HG03064 (cell line): Measurements from ENCODE around the gene BMPR1B.

Experiments
- ATAC-seq: cut with Tn5 transposase; IDR thresholded peaks from one replicate; pipeline ENCODE4 v1.9.1; 2021; ENCODE audit warnings: low read depth; ENCODE audit not compliant: unreplicated experiment

The BMPR1B gene

DNA sequence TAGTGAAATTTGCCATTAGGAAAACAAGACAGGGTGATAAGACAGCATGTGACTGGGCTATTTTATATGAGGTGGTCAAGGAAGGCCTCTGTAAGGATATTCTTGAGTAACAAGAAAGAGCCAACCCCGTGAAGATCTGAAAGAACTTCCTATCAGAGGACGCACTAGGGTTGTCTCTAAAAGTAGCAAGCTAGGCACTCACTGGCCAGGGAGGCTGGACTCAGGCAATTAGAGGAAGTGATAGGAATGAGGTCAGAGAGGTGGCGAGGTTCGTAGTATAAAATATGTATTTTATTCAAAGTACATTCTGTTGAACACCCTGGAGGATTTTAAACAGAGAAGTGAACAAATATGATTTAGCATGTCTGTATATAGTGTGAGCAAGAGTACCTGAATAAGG is 4.6 kb downstream of the BMPR1B start:
- no peak for ATAC-seq

DNA sequence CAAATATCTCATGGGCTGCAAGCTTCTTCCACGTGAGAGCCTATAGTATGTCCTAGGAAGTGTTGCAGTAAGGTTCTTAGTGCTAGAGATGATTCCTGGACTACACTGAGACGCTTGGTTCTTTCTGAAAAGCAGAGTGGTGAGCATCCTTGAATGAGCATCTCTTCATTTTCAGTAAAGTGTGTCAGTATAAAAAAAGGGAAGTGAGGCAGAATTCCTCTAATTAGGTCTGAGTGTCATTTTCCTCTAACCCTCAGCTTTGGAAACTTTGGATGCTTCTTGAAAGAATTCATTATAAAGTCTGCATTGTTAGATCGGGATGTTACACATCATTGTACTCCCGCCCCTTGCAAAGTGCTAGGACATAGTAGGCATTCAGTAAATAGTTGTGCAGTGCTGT is 5.2 kb downstream of the BMPR1B start:
- ATAC-seq = no peak

DNA sequence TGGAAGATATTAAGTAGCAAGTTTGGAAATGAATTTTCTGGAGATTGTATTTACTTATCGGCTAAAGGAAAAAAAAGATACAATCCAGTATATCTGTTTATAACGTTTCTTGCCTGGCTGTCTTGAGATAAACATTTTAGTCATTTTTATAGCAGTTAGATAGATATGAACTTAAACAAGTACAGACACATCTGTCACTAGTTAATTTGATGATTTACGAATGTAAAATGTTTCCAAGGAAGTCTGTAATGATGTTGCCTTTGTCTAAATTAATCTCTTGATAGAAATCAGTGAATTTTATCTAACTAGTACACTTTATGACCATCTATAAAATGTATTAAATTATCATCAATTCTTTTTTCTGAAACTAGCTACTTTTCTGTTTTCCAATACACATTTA is 5.7 kb downstream of the BMPR1B start:
- no peak for ATAC-seq

DNA sequence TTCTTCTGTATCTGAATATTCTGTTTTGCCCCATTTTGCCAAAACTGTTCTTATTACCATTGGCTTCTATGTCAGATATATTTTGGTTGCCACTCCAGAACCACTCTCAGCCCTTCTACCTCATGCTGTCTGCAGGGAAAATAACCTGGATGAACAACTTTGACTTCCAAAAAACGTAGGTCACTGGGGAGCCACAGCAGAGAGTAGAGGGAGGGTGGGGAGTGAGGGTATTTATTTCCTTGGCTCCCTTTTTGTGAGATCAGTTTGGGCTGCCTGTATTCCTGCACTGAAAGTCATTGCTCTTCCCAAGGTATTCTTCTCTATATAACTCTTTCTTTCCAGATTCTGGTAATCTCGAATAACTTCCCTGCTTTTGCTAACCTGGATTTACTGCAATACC is 6.3 kb downstream of the BMPR1B start:
- no peak for ATAC-seq

DNA sequence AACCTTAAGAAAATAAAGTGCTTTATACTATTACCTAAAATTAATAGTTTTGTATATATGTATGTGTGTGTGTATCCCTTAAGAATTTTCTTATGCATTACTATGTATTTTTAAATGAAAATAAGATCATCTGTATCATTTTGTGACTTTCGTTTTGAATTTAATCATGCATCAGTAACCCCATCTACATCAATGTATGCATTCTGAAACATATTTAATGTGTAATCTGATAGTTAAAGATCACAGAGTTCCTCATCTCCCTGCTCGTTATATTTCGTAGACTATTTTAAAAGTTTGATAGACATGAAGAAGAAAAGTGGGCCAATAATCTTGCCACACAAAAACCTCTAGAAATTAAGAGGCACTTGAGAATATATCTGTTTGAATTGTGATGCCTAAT is 7.4 kb downstream of the BMPR1B start:
- ATAC-seq = no peak

DNA sequence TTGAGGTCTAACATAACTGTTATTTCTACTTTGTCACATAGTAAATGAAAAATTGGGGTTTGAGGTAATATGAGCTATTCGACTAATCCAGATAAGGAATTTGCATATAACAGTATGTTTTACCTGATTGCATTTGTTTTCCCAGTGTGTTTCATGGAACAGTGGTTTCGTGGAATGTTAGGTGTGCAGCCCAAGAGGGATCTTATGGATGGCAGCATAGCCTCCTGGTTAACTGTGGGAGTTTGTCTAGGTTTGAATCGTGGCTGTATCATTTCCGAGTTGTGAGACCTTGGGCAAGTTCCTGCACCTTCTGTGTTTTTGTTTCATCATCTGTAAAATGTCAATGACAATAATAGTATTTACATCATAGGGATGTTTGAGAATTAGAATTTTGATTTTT is 7.9 kb downstream of the BMPR1B start:
- ATAC-seq = no peak

DNA sequence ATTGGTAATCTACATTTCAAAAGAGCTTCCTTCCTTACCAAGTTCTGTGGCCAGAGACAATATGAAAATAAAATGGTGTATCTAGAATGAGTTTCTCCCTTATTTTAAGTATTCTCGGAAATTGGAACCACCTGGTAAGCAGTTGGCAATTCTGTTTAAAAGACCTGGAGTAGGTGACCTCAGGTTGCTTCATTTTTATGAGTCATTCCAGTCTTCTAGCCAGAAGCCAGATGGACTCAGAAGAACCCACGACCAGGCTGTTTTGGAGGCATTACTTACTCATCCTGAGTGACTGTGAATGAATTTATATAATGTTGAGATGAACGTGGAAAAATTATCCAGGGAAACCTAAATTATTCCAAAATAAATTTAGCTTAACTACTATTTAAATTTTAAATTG is 9.1 kb downstream of the BMPR1B start:
- no peak for ATAC-seq

DNA sequence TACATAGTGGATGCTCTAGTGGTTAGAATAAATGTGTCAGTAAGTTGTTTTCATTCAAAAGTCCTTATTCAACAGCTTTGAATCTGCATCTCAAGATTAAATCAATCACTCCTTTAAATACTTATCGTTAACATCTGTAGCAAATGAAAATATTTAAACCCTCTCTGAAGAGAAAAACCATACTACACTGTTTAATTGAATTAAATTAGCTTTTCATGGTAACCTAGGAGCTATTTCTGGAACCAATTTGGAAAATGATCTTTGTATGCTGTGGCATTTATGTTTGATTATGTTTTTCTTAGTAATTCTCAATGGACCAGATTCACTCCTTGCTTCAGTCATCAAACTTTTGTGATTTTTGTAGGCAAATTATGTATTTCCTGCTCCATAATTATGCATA is 9.7 kb downstream of the BMPR1B start:
- no peak for ATAC-seq

DNA sequence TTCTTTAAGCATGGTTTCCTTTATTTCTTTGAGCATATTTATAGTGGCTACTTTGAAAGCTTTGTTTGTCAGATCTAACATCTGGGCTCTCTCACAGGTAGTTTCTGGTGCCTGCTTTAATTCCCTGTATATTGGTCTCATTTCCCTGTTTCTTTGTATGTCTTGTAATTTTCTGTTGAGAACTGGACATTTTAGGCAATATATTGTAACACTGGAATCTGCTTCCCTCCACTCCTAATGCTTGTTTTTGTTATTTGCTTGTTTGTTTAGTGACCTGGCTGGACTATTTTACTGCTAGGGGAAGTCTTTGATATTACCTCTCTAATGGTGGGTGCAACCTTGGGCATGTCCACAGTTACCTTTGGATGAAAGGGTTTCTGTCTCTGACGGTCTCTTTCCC is 25.0 kb downstream of the BMPR1B start:
- no peak for ATAC-seq

DNA sequence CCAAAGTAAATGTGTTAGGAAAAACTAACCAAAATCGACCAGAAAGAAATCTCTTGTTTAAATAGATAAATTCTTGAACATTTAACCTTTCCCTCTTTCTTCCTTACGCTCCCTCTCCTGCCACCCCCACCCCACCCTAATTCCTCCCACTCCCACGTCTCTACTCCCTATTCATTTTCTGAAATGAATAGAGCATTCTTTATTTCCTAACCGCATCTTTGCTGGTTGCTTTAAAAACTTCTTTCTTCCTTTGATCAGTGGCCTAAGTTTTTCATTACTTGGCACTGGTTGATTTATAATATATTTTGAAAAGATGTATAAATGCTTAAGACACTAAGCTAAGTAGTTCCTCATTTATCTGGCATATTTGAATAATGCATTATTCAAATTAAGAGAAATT is 33.9 kb downstream of the BMPR1B start:
- ATAC-seq = no peak

DNA sequence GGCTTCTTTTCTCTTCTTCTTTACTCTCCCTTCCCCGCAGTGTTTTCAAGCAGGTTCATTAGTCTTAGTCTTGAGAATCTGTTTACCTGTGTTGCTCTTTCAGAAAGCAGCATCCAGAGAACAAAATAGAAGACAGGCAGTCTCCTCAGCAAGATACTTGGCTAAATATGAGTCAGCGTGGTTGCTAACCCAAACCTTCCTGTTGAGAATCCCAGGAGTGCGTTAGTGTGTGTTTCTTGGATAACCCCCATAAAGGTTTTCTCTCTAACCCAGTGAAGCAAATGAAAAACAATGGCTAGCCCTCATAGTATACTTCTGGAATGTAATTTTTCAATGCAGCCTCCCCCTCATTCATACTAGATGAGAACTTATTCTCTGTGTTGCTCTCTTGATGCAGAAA is 41.1 kb downstream of the BMPR1B start:
- no peak for ATAC-seq

DNA sequence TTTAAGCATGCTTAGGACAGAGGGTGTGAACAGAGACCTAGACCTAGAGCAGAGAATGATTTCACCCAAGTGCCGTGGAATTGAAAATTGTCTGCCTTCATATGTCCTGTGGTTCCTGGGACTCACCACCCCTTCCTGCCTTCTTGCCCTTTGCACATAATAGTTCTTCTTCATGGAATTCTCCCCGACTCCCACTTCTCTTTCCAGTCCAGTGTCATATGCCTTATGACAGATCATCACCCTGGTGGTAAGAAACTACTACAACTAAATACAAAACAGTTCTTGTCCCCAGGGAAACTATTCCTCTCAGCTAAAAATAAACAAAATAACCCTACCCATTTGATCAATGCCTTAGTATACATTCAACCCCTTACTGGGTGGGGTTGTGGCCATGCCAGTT is 43.3 kb downstream of the BMPR1B start:
- ATAC-seq = no peak

DNA sequence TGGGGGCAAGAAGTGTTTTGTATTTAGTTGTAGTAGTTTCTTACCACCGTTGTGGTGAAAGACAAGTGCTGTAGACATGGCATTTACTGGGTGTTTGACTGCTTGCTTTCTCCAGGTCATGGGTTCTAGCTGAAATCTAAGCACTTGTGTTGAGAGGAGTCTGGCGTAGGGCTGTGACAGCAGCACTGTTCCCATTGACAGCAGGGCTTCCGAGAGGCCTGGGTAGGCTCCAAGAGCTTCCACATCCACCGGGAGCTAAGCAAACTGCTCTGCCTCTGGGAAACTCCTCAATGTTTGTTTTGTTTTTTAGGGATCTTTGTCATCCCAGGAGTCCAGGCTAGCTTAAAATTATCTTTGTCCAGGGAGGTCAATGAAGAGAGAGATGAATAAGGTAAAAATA is 44.3 kb downstream of the BMPR1B start:
- no peak for ATAC-seq

DNA sequence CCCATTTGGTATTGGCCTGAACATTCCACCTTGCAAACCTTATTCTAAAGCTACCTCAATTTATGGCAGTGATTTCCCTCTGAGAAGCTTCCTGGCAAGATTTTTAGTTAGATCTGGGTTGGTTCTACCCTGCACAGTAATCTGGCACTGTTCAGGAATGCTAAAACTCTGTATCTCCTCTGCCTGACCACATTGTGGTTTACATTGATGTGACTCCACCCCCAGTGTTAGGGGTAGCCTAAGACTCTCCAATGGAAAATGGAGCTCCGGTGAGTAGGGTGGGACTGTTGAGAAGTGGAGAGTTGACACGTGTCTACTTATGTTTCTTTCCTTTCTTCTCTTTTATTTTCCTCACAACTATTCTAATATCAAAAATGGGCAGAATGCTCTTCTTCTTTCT is 45.4 kb downstream of the BMPR1B start:
- no peak for ATAC-seq

DNA sequence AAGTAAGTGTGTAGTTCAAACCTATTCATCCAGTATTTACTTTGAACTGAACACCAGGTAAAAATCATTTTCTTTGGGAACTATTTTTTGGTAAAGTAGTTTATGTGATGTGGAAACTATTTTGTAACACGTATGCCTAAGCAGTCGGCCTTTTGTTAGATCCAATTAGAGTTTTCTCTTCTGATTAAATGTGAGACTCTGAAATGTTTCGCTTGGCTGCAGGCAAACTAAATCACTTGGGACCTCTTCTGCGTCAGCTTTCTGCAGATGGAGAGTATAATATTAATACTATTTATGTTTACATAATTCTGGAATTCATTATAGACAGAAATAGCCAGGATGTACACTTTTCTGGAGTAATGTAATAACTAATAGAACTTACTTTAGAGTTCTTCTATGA is 46.9 kb downstream of the BMPR1B start:
- ATAC-seq = no peak

DNA sequence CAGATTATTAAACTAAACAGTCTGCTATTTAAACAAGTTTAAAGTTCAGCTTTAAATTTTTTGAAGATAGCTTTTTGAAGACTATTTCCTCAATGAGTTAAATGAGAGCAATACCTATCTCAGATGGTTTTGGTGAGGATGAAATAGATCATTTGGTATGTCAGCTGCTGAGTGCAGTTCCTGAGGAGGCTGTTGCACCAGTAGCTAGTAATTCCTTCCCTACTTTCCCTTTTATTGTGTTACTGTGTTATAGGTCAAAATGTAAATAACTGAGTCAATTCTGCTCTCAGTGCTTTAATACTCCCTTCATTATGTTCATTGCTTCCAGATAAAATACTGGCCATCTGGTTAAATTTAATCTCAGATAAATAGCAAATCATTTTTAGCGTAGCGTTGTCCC is 48.6 kb downstream of the BMPR1B start:
- no peak for ATAC-seq

DNA sequence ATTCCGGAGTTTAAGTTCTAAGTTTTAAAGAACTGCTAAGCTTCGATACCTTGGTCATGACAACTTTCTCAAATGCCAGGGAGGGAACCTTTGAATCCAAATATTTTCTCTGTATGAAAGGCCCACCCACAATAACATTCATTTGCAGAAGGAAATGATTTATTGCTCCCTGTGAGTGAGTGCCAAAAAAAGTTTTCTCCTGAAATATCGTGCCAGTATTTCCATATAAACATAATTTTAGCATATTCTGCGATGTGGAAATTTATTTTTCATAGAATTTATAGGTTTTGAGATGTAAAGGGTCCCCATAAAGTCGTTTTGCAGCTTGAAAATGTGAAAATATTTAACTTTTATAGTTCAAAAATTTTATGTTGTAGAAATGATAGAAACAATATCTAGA is 53.9 kb downstream of the BMPR1B start:
- no peak for ATAC-seq

DNA sequence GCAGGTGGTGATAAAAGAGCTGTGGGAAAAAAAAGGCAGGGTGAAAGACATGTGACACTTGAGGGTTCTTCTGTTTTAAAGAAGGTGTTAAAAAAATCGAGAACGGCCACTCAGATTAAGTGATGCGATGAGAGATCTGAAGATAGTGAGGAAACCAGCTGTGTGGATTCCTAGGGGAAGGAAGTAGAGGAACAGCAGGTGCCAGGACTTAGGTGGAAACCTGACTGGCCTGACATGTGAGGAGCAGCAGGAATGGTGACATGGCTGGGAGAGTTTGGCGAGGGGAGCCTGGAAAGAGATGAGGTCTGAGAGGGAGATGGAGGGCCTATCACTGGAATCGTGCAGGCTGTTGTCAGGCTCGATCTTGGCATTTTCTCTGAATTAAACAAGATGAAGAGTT is 55.5 kb downstream of the BMPR1B start:
- no peak for ATAC-seq

DNA sequence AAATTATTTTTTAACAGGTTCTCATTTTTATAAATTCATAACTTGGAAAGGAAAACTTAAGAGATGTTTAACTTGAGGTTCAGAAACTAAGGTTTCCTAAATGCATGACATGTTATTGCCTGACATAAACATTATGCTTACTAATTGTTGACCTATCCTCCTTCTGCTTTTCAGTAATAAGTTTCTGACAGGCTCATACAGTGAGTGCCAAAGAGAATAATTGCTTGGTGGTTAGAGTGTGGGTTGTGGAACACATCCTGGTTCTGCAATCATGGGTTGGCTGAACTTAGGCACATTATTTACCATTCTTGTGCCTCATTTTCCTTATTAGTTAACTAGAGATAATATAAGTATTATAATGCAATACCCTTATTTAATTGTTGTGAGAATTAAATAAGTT is 56.5 kb downstream of the BMPR1B start:
- ATAC-seq = no peak

DNA sequence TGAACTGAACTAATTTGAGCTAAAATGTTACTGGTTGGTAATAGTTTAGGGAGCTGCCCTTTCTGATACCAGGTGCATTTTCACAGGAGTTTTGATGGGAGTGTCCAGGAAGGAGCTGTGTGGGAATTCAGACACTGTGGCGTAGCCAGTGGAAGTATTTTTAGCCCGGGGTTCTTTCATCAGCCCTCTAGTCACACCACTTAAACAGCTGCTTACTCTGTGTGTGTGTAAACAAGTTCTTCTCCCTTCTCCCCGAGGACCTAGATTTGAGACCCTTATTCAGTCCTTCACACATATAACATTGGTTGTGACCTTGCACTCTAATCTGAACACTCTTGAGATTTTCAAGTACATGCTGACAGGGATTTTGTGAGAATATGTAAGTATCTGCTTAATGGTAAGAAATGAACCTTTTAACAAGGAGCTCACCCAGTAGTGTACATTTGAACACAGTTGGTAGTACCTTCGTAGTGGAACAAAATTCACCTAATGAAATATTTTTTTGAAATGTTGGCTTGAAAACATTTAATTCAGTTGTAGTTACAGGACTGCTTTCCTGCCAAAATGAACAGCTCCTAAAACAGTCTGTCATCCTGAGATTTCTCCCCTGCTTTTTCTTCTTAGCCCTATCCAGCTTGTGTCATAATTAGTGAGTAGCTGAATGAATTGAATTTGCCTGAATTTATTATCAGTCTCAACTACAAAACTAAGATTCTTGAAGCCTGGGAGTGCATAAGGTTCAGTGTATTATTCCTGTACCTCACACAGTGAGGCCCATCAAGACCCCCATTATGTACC is 61.8 kb downstream of the BMPR1B start:
- no peak for ATAC-seq

DNA sequence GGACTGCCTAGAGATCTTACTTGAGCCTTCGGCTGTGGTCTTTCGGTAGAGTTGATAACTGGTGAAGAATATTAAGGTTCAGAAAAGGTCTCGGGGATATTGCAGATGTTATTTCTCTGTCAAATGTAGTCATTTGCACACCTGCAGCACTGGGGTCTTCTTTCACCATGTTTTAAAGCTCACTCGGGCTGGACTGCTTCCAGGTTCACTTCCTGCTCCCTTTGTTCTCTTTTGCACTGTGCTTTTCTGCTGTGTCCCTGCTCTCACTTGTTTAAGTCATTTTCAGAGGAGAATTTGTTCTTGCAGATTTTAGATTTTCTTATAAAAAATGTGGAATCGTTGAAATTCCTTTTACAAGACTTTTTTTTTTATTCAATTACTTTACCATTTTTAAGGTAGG is 68.5 kb downstream of the BMPR1B start:
- no peak for ATAC-seq

DNA sequence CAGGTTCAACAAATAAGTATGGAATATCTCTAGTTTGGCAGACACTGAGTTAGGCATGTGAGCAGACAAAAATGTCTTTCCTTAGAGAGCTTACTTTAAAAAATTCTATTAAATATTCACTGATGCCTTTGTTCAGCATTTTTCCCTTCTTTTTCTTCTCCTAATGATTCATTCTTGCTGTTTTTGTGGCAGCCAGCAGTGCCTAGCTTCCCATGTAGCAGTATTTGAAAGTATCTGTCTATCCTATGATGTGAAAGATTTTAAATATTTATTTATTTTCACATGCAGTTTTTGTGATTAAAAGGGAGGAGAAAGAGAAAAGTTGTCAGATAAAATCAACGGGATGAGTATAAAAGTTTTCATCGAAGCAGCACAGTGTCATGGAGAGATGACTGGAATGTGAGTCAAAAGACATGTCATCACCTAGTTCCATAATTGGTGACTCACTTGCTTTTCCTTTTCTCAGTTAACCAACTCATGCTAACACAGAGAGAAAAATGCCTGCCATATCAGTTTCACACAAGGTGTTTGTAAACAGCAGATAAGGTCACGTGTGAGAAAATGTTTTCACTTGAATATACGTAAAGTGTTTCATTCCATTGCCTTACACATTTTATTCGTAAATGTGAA is 69.8 kb downstream of the BMPR1B start:
- ATAC-seq = no peak

DNA sequence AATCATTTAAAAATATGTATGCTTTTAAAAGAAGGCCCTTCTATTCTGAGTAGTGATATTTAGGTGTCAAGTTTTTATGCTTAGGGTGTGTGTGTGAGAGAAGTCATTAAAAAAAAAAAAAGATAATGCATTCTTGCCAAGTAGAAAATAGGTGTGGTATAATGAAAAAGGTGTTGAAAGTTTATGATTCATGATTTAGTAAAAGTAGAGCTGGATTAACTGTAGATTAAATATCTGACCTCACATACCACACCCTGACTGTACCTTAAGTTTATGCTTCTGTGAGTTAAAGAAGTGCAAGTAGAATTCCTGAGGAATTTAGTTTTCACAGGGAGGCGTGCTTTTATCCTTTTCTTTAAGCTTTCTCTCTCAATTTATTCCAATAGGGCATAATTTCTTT is 71.1 kb downstream of the BMPR1B start:
- no peak for ATAC-seq
